SK-N-SH (cell line): Measurements from ENCODE around the gene RCCD1.

Source experiments
- EP300 ChIP-seq, 2 experiments: IDR thresholded peaks; 2 replicates each; pipeline versions ENCODE4 v1.4.0 to v1.6.1; 2012; ENCODE audit warnings: borderline replicate concordance in 1 of 2, low read depth in 1 of 2, low read length in 1 of 2
- GABPA ChIP-seq: IDR thresholded peaks from 2 replicates; pipeline ENCODE4 v1.4.0; 2012; ENCODE audit warnings: low read depth, mild to moderate bottlenecking
- REST ChIP-seq: IDR thresholded peaks from 2 replicates; pipeline ENCODE4 v1.6.1; 2012; ENCODE audit warnings: mild to moderate bottlenecking, low read depth, low read length, moderate library complexity
- TF ChIP-seq, protein P1 (sequence below): fragments of 200-600 bp; sonication (generic); IDR thresholded peaks from 2 replicates; pipeline ENCODE4 v1.6.1; 2017; ENCODE audit warnings: antibody characterized with exemption, mild to moderate bottlenecking, moderate library complexity

DNA sequence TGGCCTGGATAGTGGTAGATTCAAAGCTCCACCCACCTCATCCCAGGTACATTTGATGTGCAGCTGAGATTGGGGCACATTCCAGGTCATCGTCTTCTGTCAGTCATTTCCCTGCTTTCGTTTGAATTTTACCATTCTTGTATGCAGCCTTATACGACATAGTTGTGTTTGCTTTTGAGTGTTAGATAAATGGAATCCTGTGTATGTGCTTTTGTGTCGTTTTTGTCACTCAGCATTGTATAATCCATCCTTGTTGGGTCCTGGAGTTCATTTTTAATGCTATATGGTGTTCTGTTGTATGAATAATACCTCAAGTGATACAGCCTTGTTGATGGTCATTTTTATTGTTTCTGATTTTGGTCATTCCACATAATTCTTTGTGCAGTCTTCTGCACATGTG, 7.3 kb downstream of the RCCD1 start:
- TF ChIP-seq, protein P1, sequence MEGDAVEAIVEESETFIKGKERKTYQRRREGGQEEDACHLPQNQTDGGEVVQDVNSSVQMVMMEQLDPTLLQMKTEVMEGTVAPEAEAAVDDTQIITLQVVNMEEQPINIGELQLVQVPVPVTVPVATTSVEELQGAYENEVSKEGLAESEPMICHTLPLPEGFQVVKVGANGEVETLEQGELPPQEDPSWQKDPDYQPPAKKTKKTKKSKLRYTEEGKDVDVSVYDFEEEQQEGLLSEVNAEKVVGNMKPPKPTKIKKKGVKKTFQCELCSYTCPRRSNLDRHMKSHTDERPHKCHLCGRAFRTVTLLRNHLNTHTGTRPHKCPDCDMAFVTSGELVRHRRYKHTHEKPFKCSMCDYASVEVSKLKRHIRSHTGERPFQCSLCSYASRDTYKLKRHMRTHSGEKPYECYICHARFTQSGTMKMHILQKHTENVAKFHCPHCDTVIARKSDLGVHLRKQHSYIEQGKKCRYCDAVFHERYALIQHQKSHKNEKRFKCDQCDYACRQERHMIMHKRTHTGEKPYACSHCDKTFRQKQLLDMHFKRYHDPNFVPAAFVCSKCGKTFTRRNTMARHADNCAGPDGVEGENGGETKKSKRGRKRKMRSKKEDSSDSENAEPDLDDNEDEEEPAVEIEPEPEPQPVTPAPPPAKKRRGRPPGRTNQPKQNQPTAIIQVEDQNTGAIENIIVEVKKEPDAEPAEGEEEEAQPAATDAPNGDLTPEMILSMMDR, result no peak
- TF ChIP-seq REST (no peak), GABPA (no peak), EP300 (IDR thresholded peaks at IDR 0.05; ENCODE audit: borderline replicate concordance in 1 of 2, low read depth in 1 of 2, low read length in 1 of 2) (no peak)
